ENCODE measurements around the gene SRRD. TPM values are rescaled to one million over a fixed set of nuclear protein-coding genes. Genes with fewer than 3 reads are reported as not detected.

SRRD gene
- total and polyA plus RNA-seq, 2 of the 8 experiments (the other 6 are each of a cell fraction or from before 2014, with no cell fraction given), result 17.1 to 25.3 TPM

DNA sequence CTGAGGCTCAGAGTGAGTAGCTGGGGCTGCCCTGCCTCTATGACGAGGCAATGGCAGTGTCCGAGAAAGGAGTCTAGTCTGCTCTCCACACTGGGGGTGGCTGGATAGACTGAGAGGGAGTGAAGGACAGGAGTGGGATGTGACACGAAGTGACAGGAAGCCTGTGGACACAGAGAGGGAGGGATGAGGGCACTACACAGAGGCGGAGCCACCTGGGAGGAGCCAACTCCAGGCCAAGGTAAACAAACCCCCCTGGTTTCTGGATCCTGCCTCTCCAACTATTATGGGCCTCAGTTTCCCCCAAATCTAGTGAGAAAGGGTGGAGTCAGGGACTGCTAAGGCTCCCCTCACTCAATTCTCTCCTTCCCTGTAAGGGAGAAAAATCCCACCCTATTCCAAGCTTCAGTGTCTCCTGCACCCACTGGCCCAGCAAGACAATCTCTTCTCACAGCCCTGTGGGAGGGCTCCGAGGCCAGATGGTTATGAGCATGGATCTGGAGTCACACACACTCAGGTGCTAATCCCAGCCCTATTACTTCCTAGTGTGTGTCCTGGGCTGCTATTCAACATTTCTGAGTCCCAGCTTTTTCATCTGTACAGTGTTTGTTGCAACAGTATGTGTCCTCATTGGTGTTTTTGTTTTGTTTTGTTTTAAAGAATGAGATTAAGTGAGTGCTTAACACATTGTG lies 29.7 kb upstream of the SRRD start (continued):
- TF ChIP-seq TBP (IDR thresholded peaks at IDR 0.05; ENCODE audit: low read depth, low read length) (no peak), KDM1A (IDR thresholded peaks at IDR 0.05; ENCODE audit: borderline replicate concordance, low read length) (no peak), CBX8 (IDR thresholded peaks at IDR 0.05; ENCODE audit: borderline replicate concordance, low read depth, low read length) (no peak), CHD2 (IDR thresholded peaks at IDR 0.05; ENCODE audit: low read length) (no peak), MAFK (IDR thresholded peaks at IDR 0.05; ENCODE audit: low read depth, low read length) (no peak)
